Measurements from ENCODE around the gene ME1. TPM values are rescaled to one million over a fixed set of nuclear protein-coding genes. Genes with fewer than 3 reads are reported as not detected.

Gene ME1
- total and polyA plus RNA-seq, 9 of the 15 experiments (the other 6 are each of a cell fraction or from before 2014, with no cell fraction given): 3.2 to 10.4 (median 5.5) TPM

GRCh38 chr6:83192871-83193746, 237.7 kb downstream of the ME1 start, which contains the start of the genes PGM3 and RWDD2A (continued):
- TF ChIP-seq TSHZ1 (CRISPR knock-in tag; IDR thresholded peaks at IDR 0.05): no peak
- peak in 1 of 2 experiments; percentile 10; a peak in 1 of 4 replicates for TF ChIP-seq TRIM24 (IDR thresholded peaks at IDR 0.05)
- peak; percentile 69 for TF ChIP-seq CREB1 (IDR thresholded peaks at IDR 0.05)
- TF ChIP-seq CREB1 (CRISPR knock-in tag; IDR thresholded peaks at IDR 0.05): peak; percentile 65
- TF ChIP-seq FIP1L1 (IDR thresholded peaks at IDR 0.05; ENCODE audit: low read depth, low read length, poor library complexity, severe bottlenecking): peak; percentile 52
- TF ChIP-seq ESRRA (IDR thresholded peaks at IDR 0.05; ENCODE audit: borderline replicate concordance, low read depth): peak; percentile 82; the same call in 1 of the 2 replicates
- peak; percentile 81; the same call in 1 of the 2 replicates for TF ChIP-seq FOXP1 (CRISPR knock-in tag; IDR thresholded peaks at IDR 0.05)
- TF ChIP-seq TCF3 (CRISPR knock-in tag; IDR thresholded peaks at IDR 0.05): peak; percentile 15; the same call in 1 of the 2 replicates
- TF ChIP-seq RBM34 (IDR thresholded peaks at IDR 0.05; ENCODE audit: borderline replicate concordance, insufficient read depth, low read length): 0 out of 2 replicates have a peak, but pooled peaks have one; percentile 38
- TF ChIP-seq BCOR (IDR thresholded peaks at IDR 0.05): peak; percentile 31; the same call in 1 of the 2 replicates
- TF ChIP-seq ZBTB40 (IDR thresholded peaks at IDR 0.05): peak; percentile 57; the same call in 1 of the 2 replicates
- no peak for TF ChIP-seq ZBTB40 (CRISPR knock-in tag; IDR thresholded peaks at IDR 0.05)

All from K562 (cell line).